ENCODE data around the gene DEFB126.

DEFB126 gene

DNA sequence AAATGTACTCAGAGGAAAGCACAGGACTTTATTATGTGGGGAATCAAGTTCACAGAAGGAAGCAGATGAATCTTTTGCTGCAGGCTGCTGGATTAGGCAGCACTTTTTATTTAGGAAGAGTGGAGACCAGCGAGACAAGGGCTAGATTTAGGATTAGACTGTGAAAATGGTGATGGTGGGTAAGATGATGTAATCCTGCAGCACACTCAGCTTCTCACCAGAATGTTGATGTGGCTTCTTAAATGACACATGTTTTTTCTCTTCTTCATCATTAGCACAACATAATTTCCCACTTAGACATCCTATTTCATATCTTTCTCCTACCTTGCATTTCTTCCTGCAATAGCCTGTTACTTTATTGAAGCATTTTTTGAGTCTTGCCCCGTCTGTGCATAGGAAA lies 45.3 kb downstream of the DEFB126 start:
- H3K27ac Mint-ChIP-seq, result no peak overlapping the region
- ATAC-seq, result no peak
- H3K4me1 Mint-ChIP-seq, result no peaks in the 10 kb centered on the region
- peaks cover 12% of the 10 kb centered on the region for H3K36me3 Mint-ChIP-seq
- H3K27me3 Mint-ChIP-seq, result peaks cover 62% of the 10 kb centered on the region
- no peak overlapping the region for H3K4me3 Mint-ChIP-seq
- H3K9me3 Mint-ChIP-seq, result peaks cover 23% of the 10 kb centered on the region

DNA sequence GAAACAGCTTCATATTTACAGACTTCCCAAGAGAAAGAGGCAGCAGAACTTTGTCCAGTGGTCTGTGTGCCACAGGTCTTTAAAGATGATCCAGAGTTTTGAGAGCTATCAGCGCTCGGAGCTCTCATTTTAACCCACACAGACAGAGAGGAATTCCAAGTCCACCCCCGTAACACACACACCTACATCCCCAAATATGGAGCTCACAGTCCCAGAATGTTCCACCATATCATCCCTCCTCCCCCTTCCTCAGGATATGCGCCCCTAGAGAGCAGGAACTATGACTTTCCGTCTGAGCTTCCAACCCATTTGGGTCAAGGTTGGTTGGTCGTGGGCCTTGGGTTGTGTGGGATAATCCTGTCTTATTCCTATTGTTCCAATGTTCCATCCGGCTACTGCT lies 47.2 kb downstream of the DEFB126 start, which contains the start of gene DEFB128:
TSS of gene DEFB128 (minus strand) at position 101 of the 400 bp plus-strand sequence. CDS start at position 13, 88 bp downstream.
- peaks cover 10% of the 10 kb centered on the region for H3K9me3 Mint-ChIP-seq
- H3K27me3 Mint-ChIP-seq, result peaks cover 44% of the 10 kb centered on the region
- no peak within 1 kb of the TSS for H3K27ac Mint-ChIP-seq
- no peak within 1 kb of the TSS for H3K4me3 Mint-ChIP-seq
- no peak for ATAC-seq
- peaks cover 3% of the 10 kb centered on the region for H3K36me3 Mint-ChIP-seq
- H3K4me1 Mint-ChIP-seq, result no peaks in the 10 kb centered on the region
